Femur (tissue), 1 donor: ENCODE results near the gene PDX1.

Experiments
- DNase-seq: peaks from one replicate; pipeline ENCODE4 v3.0.0-alpha.2; 2017

Gene PDX1

GRCh38 chr13:27922883-27923612 lies 3.2 kb downstream of the PDX1 start:
- DNase-seq: no peak

- DNase-seq: no peak
Measured at GRCh38 chr13:27923794-27924528, 4.2 kb downstream of the PDX1 start.

- DNase-seq: no peak
Measured at GRCh38 chr13:27924529-27925141, 4.8 kb downstream of the PDX1 start.

GRCh38 chr13:27925220-27925991 lies 5.6 kb downstream of the PDX1 start:
- no peak for DNase-seq

- no peak for DNase-seq
Measured at GRCh38 chr13:27926644-27927434, 7.0 kb downstream of the PDX1 start.

- no peak for DNase-seq
Measured at GRCh38 chr13:27927444-27928352, 7.9 kb downstream of the PDX1 start.

GRCh38 chr13:27928353-27928804 lies 8.6 kb downstream of the PDX1 start:
- DNase-seq: no peak

GRCh38 chr13:27928805-27929753 lies 9.3 kb downstream of the PDX1 start:
- no peak for DNase-seq

GRCh38 chr13:27929868-27930267 lies 10.1 kb downstream of the PDX1 start:
- DNase-seq: no peak

- no peak for DNase-seq
Measured at GRCh38 chr13:27933118-27933517, 13.3 kb downstream of the PDX1 start.

GRCh38 chr13:27933580-27934328 lies 14.0 kb downstream of the PDX1 start:
- DNase-seq: no peak

- no peak for DNase-seq
Measured at GRCh38 chr13:27942972-27943371, 23.2 kb downstream of the PDX1 start.

- no peak for DNase-seq
Measured at GRCh38 chr13:27952876-27953675, 33.3 kb downstream of the PDX1 start.

GRCh38 chr13:27953676-27954405 lies 34.0 kb downstream of the PDX1 start:
- peak; percentile 86 for DNase-seq

- DNase-seq: no peak
Measured at GRCh38 chr13:27954406-27954851, 34.6 kb downstream of the PDX1 start.

GRCh38 chr13:27955014-27955591 lies 35.3 kb downstream of the PDX1 start:
- no peak for DNase-seq
